ENCODE data around the gene CD320. TPM values are rescaled to one million over a fixed set of nuclear protein-coding genes. Genes with fewer than 3 reads are reported as not detected.

Gene CD320
- total RNA-seq, 4 donors from 2014 or later: 25.7 to 63.2 (median 47.4) TPM

DNA sequence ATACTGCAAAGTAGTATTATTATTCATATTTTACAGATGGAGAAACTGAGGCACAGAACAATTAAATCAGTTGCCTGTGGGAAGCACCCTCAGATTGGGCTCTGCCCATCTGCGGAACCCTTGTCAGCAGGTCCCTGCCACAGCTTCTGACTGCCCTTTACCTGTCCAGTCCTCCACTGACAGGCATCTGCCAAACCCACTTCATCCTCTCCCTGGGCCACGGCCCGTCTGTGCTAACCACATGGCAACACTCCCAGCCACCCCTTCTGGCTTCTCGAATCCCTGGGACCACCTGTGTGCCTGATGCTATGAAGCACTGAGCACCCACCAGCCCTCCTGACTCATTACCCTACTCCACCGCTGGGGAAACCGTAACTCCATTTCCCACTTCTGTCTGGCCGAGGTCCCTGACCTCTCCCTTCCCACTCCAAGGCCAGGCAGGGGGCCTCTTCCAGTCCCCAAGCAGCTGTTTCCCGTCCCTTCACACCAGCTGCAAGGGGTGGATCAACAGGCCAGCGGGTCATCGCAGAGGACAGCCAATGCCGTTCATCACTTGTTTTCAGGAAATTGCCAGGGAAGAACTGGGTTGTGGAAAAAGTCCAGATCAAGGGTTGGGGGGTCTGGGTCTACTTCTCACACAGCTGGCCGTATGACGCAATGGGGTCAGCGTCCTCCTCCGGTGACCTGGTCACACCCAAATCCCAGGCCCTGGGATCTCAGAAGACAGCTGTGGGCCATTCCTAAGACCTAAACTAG lies 32.4 kb upstream of the CD320 start:
- H3K27me3 ChIP-seq: peaks cover 0 to 81% (median 13%) of the 10 kb centered on the region in 4 donors
- H3K4me3 ChIP-seq: peak overlapping the region in 1 of 4 donors; percentile 25

GRCh38 chr19:8338835-8339234 lies 30.7 kb upstream of the CD320 start:
- DNase-seq (ENCODE audit: extremely low spot score): no peak
- peaks cover 40 to 62% (median 48%) of the 10 kb centered on the region in 4 donors for H3K4me1 ChIP-seq
- no peak overlapping the region for H3K4me3 ChIP-seq
- peak overlapping the region in 1 of 4 donors; percentile 33 for H3K27ac ChIP-seq (replicated peaks in 1 of 4)
- no peak for TF ChIP-seq POLR2AphosphoS5 (IDR thresholded peaks at IDR 0.05)
- TF ChIP-seq POLR2A (IDR thresholded peaks at IDR 0.05; ENCODE audit: low read depth): no peak
- TF ChIP-seq EP300 (IDR thresholded peaks at IDR 0.05): no peak
- TF ChIP-seq, protein P1, sequence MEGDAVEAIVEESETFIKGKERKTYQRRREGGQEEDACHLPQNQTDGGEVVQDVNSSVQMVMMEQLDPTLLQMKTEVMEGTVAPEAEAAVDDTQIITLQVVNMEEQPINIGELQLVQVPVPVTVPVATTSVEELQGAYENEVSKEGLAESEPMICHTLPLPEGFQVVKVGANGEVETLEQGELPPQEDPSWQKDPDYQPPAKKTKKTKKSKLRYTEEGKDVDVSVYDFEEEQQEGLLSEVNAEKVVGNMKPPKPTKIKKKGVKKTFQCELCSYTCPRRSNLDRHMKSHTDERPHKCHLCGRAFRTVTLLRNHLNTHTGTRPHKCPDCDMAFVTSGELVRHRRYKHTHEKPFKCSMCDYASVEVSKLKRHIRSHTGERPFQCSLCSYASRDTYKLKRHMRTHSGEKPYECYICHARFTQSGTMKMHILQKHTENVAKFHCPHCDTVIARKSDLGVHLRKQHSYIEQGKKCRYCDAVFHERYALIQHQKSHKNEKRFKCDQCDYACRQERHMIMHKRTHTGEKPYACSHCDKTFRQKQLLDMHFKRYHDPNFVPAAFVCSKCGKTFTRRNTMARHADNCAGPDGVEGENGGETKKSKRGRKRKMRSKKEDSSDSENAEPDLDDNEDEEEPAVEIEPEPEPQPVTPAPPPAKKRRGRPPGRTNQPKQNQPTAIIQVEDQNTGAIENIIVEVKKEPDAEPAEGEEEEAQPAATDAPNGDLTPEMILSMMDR (IDR thresholded peaks at IDR 0.05): no peak
- intact Hi-C loops (cut with DNase I): no loop called here
- 57% methylated on average over 6 of the region's 6 CpGs for WGBS
- H3K36me3 ChIP-seq: peaks cover 0 to 14% (median under 1%) of the 10 kb centered on the region in 4 donors
- H3K27me3 ChIP-seq: peaks cover 0 to 82% (median 24%) of the 10 kb centered on the region in 4 donors
- H3K9me3 ChIP-seq: no peaks in the 10 kb centered on the region

More for the DNA sequence above, 32.4 kb upstream of the CD320 start:
- 14% methylated on average over 15 of the region's 15 CpGs for WGBS
- peak; percentile 79 to 85 for TF ChIP-seq POLR2AphosphoS5 (IDR thresholded peaks at IDR 0.05)
- TF ChIP-seq EP300 (IDR thresholded peaks at IDR 0.05): peak; percentile 60
- no peak for TF ChIP-seq POLR2A (IDR thresholded peaks at IDR 0.05; ENCODE audit: low read depth)
- TF ChIP-seq, protein P1 (IDR thresholded peaks at IDR 0.05): peak in 2 of 3 experiments; percentile 13 to 32
- H3K9me3 ChIP-seq: no peaks in the 10 kb centered on the region
- intact Hi-C loops (cut with DNase I): no loop called here
- H3K4me1 ChIP-seq: peaks cover 23 to 45% (median 37%) of the 10 kb centered on the region in 4 donors
- H3K36me3 ChIP-seq: peaks cover 0 to 4% (median 0%) of the 10 kb centered on the region in 4 donors
- peak overlapping the region; percentile 1 to 86 (median 85) for H3K27ac ChIP-seq (replicated peaks in 1 of 4)
- DNase-seq (ENCODE audit: extremely low spot score): peak; percentile 95

- Histone ChIP-seq H3K36me3 (peaks cover 0 to 21% (median 2%) of the 10 kb centered on the region in 4 donors), H3K27me3 (peaks cover 0 to 82% (median 22%) of the 10 kb centered on the region in 4 donors), H3K4me3 (no peak overlapping the region), H3K27ac (replicated peaks in 1 of 4) (no peak overlapping the region), H3K9me3 (no peaks in the 10 kb centered on the region), H3K4me1 (peaks cover 40 to 62% (median 49%) of the 10 kb centered on the region in 4 donors)
- 83% methylated on average over 7 of the region's 7 CpGs for WGBS
- intact Hi-C loops (cut with DNase I): no loop called here
- DNase-seq (ENCODE audit: extremely low spot score): no peak
- TF ChIP-seq POLR2AphosphoS5 (IDR thresholded peaks at IDR 0.05) (no peak), EP300 (IDR thresholded peaks at IDR 0.05) (no peak), POLR2A (IDR thresholded peaks at IDR 0.05; ENCODE audit: low read depth) (no peak)
- TF ChIP-seq, protein P1 (IDR thresholded peaks at IDR 0.05): no peak
Observed at GRCh38 chr19:8337728-8338127, 29.6 kb upstream of the CD320 start.

GRCh38 chr19:8336660-8337059 lies 28.5 kb upstream of the CD320 start:
- Histone ChIP-seq H3K9me3 (no peaks in the 10 kb centered on the region), H3K4me3 (no peak overlapping the region), H3K27ac (replicated peaks in 1 of 4) (no peak overlapping the region), H3K27me3 (peaks cover 0 to 80% (median 18%) of the 10 kb centered on the region in 4 donors), H3K36me3 (peaks cover 0 to 20% (median 2%) of the 10 kb centered on the region in 4 donors), H3K4me1 (peaks cover 33 to 53% (median 43%) of the 10 kb centered on the region in 4 donors)
- no peak for TF ChIP-seq EP300 (IDR thresholded peaks at IDR 0.05)
- no peak for TF ChIP-seq POLR2AphosphoS5 (IDR thresholded peaks at IDR 0.05)
- TF ChIP-seq POLR2A (IDR thresholded peaks at IDR 0.05; ENCODE audit: low read depth): no peak
- TF ChIP-seq, protein P1 (IDR thresholded peaks at IDR 0.05): no peak
- intact Hi-C loops (cut with DNase I): no loop called here
- no peak for DNase-seq (ENCODE audit: extremely low spot score)
- 62% methylated on average over 8 of the region's 8 CpGs for WGBS
